Stimulated activated naive CD8-positive, alpha-beta T cell treated with anti-CD3 and anti-CD28 coated beads, Interleukin-15, amount 100 ng/mL, for 72 hours (primary cell): ENCODE measurements around the gene PLXNA3.

Source experiments
- ATAC-seq: fragments of 150-1000 bp; cut with Tn5 transposase; 2 replicates; pipeline ENCODE4 v1.10.0; 2021; ENCODE audit warnings: mild to moderate bottlenecking, moderate library complexity
- DNase-seq, 2 donors: peaks; one replicate each; pipeline ENCODE4 v3.0.0; 2021 to 2022
- H3K27ac Mint-ChIP-seq, 2 donors: one replicate each; pipeline ENCODE4 v1.8.0; 2022; ENCODE audit warnings: mild to moderate bottlenecking in 2 of 2, mixed read lengths in 2 of 2, moderate library complexity in 2 of 2
- H3K27me3 Mint-ChIP-seq: one replicate; pipeline ENCODE4 v1.8.0; 2022; ENCODE audit warnings: mixed read lengths
- H3K4me1 Mint-ChIP-seq: one replicate; pipeline ENCODE4 v1.8.0; 2022; ENCODE audit warnings: mild to moderate bottlenecking, mixed read lengths
- H3K4me3 Mint-ChIP-seq, 2 donors: one replicate each; pipeline ENCODE4 v1.8.0; 2022; ENCODE audit warnings: mild to moderate bottlenecking in 2 of 2, mixed read lengths in 2 of 2, moderate library complexity in 1 of 2
- H3K9me3 Mint-ChIP-seq, 2 donors: one replicate each; pipeline ENCODE4 v1.8.0; 2022; ENCODE audit warnings: mixed read lengths in 2 of 2

Gene PLXNA3

DNA sequence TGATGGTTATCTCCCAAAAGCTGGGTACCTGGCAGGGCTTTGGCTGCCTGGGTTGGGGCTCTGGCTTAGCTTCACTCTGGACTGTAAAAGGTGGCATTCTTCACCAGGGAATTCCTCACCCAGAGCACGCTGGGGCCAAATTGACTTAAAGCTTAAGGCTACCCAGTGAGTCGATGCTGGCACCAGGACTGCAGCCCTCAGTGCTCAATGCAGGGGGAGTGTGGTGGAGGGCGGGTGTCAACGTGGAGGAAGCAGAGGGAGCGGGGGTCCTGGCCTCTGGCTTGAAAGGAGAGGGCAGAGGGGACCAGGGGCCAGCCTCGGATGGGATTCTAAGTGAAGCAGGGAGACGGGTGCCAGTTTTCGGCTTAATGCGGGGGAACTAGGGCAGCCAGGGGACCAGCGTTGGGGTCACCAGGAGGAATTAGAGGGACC lies 14.6 kb upstream of the PLXNA3 start:
- ATAC-seq: peak; percentile 15

DNA sequence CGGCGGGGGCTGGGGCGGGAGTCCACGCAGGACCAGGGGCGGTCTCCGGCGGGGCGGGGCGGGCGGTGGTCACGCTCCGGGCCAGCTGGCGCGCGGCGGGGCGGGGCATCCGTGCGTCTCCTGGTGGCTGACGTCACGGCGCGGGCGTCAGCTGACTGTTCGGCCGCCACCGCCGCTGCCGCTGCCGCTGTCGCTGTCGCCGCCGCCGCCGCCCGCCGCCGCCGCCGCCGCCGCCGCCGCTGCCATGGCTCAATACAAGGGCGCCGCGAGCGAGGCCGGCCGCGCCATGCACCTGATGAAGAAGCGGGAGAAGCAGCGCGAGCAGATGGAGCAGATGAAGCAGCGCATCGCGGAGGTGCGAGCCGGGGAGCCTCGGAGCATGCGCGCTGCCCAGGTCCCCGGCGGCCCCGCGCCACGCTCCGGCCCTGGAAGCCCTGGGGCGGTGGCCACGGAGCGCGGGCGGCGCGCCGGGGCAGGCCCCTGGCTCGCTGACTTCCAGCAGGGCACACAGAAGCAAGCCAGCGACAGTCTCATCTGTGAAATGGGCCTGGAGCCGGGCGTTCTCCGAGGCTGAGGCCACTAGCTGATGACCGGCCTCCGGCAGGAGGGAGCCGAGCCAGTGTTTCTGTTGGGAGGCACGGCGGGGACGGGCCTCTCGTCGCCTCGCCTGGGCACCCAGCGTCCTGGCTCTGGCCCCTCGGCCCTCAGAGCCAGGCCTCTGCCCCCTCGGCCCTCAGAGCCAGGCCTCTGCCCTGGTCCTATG lies 13.9 kb upstream of the PLXNA3 start, which contains the start of gene FAM50A:
Gene FAM50A, plus strand, starts transcription at position 150 of the 763 bp plus-strand sequence. Its CDS starts 95 bp downstream, at position 245.
- Mint-ChIP-seq H3K4me3 (peak within 1 kb of the TSS; percentile 77 to 79), H3K27me3 (no peaks in the 10 kb centered on the region), H3K27ac (peak within 1 kb of the TSS; percentile 75 to 80), H3K4me1 (peaks cover 47% of the 10 kb centered on the region), H3K9me3 (no peaks in the 10 kb centered on the region)
- ATAC-seq: peak; percentile 84
- peak; percentile 56 to 58 for DNase-seq

More for the DNA sequence above, 14.6 kb upstream of the PLXNA3 start:
- peak overlapping the region; percentile 76 to 79 for H3K4me3 Mint-ChIP-seq
- DNase-seq: no peak
- peak overlapping the region in 1 of 2 donors; percentile 75 for H3K27ac Mint-ChIP-seq
- H3K27me3 Mint-ChIP-seq: no peaks in the 10 kb centered on the region
- H3K9me3 Mint-ChIP-seq: no peaks in the 10 kb centered on the region
- peaks cover 52% of the 10 kb centered on the region for H3K4me1 Mint-ChIP-seq

DNA sequence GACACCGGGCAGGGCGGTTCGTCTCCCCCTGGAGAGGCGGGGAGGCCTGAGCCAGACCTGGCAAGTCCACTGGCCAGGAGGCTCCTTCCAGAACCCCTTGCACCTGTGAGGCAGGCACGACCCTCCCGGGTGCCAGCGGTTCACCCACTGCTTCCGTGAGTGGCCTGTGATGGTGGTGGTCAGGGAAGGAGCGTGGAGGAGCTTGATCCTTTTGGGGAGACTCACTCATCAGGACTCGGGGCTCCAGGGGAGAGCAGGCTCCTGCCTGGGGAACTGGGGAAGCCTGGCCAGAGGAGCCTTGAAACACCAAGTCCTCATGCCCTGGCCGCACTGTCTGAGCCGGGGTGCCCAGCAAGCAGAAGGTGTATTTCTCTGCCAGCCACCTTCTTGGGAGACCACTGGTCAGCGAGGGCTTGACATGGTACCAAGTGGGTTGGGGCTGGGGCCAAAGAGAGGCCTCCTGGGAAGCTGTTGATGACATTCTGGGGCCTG lies 13.3 kb upstream of the PLXNA3 start:
- DNase-seq (no peak), ATAC-seq (no peak)
- Mint-ChIP-seq H3K4me3 (peak overlapping the region; percentile 44 to 59), H3K27ac (peak overlapping the region in 1 of 2 donors; percentile 27), H3K27me3 (no peaks in the 10 kb centered on the region), H3K4me1 (peaks cover 47% of the 10 kb centered on the region), H3K9me3 (no peaks in the 10 kb centered on the region)

DNA sequence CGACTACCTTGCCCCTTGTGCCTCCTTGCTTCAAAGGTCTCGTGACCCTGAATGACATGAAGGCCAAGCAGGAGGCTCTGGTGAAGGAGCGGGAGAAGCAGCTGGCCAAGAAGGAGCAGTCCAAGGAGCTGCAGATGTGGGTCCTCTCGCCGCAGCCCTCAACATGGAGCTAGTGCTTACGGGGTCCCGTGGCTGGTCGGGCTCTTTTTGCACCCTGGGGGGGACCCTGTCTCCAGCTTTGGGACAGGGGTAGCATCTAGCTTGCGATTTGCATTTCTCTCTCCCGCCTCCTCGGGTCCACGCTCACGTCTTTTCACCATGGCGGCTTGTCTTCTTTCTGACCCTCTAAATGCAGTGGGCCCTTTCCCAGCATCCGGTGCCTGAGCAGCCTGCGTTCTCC lies 12.3 kb upstream of the PLXNA3 start:
- DNase-seq (no peak), ATAC-seq (no peak)
- H3K9me3 Mint-ChIP-seq: no peaks in the 10 kb centered on the region
- H3K27me3 Mint-ChIP-seq: no peaks in the 10 kb centered on the region
- peak overlapping the region in 1 of 2 donors; percentile 90 for H3K27ac Mint-ChIP-seq
- peaks cover 38% of the 10 kb centered on the region for H3K4me1 Mint-ChIP-seq
- H3K4me3 Mint-ChIP-seq: peak overlapping the region; percentile 13 to 44

DNA sequence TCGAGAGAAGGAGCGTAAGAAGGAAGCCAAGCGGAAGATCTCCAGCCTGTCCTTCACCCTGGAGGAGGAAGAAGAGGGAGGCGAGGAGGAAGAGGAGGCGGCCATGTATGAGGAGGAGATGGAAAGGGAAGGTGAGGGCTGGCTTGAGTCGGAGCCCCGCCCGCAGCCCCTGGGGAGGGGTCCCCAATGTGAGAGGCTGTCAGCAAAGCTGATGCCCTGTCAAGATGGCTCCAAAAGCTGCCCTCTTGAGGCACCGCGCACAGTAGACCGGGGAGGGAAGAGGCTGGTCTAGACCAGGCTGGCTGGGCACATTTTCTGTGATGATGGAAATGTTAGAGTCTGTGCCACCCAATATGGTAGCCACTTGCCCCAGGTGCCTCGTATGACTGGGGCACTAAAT lies 11.7 kb upstream of the PLXNA3 start:
- H3K9me3 Mint-ChIP-seq: no peaks in the 10 kb centered on the region

DNA sequence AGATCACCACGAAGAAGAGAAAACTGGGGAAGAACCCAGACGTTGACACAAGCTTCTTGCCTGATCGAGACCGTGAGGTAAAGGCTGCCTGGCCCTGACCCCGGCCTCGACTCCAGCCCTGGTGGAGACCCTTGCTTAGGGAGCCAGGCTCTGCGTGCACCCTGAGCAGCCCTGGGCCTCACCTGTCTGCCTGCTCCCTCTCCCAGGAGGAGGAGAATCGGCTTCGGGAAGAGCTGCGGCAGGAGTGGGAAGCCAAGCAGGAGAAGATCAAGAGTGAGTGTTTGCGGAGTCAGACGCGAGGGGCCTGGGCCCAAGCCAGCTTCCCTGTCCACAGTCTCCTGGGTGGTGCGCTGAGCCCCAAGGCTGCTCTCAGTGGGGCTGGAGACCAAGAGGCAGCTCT lies 9.6 kb upstream of the PLXNA3 start:
- Mint-ChIP-seq H3K27me3 (no peaks in the 10 kb centered on the region), H3K4me3 (no peak overlapping the region), H3K9me3 (no peaks in the 10 kb centered on the region), H3K4me1 (peaks cover 20% of the 10 kb centered on the region), H3K27ac (no peak overlapping the region)
- DNase-seq (no peak), ATAC-seq (no peak)

More for the DNA sequence above, 11.7 kb upstream of the PLXNA3 start:
- no peaks in the 10 kb centered on the region for H3K27me3 Mint-ChIP-seq
- ATAC-seq: no peak
- no peak overlapping the region for H3K27ac Mint-ChIP-seq
- peaks cover 32% of the 10 kb centered on the region for H3K4me1 Mint-ChIP-seq
- peak overlapping the region in 1 of 2 donors; percentile 13 for H3K4me3 Mint-ChIP-seq
- DNase-seq: no peak

DNA sequence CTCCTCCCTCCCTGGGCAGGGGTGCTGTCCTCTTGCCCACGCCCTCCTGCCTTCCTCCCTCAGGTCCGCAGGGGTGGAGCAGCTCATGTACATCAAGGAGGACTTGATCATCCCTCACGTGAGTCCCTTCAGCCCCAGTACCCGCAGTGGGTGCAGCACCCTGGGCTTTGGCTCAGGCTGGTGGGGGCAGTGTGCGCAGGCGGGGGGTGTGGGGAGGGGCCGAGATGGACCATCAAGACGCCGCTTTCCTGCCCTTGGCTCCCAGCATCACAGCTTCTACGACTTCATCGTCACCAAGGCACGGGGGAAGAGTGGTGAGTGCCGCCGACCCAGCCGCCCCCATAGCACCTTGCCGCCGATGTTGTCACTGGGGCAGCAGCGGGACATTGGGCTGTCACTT lies 8.5 kb upstream of the PLXNA3 start:
- ATAC-seq (no peak), DNase-seq (no peak)
- Mint-ChIP-seq H3K4me1 (peaks cover 17% of the 10 kb centered on the region), H3K27ac (no peak overlapping the region), H3K27me3 (no peaks in the 10 kb centered on the region), H3K9me3 (no peaks in the 10 kb centered on the region), H3K4me3 (no peak overlapping the region)

DNA sequence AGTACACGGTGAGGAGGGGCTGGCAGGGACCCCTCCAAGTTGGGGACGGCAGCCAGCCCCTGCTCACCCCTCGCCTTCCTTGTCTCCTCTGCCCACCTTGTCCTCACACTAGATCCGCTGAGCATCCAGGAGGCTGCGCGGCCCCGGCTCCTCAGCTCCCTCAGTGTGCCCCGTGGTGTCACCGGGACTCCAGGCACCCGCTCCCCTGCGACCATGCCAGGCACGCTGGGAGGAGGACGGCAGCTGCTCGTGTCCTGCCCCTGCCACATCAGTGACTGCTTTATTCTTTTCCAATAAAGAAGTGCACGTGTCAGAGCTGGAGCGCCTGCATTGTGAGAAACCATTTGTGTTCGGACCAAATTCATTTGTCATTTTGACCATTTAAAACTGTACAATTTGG lies 7.8 kb upstream of the PLXNA3 start:
- Mint-ChIP-seq H3K27ac (no peak overlapping the region), H3K27me3 (no peaks in the 10 kb centered on the region)

DNA sequence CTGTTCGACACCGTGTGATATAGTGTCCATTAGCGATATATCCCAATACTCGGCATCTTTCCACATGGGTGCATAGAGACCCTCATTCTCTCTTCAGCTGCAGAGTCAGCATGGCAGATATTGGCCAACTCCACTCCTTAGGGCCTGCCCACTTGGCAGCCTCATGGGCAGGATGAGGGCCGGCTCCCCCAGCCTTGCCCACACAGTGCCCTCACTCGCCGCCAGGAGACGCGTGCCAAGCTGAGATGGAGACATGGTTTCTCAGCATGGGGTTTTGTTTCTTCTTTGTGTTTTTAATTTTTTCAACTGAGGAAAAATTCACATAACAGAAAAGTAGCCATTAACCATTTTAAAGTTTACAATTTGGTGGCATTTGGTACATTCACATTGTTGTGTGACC lies 5.3 kb upstream of the PLXNA3 start:
- H3K27me3 Mint-ChIP-seq: no peaks in the 10 kb centered on the region
- no peak overlapping the region for H3K4me3 Mint-ChIP-seq
- no peaks in the 10 kb centered on the region for H3K9me3 Mint-ChIP-seq
- H3K4me1 Mint-ChIP-seq: peaks cover 6% of the 10 kb centered on the region
- DNase-seq (no peak), ATAC-seq (no peak)
- H3K27ac Mint-ChIP-seq: no peak overlapping the region

More for the DNA sequence above, 7.8 kb upstream of the PLXNA3 start:
- ATAC-seq: no peak
- peaks cover 17% of the 10 kb centered on the region for H3K4me1 Mint-ChIP-seq
- no peak overlapping the region for H3K4me3 Mint-ChIP-seq
- DNase-seq: no peak
- H3K9me3 Mint-ChIP-seq: no peaks in the 10 kb centered on the region

DNA sequence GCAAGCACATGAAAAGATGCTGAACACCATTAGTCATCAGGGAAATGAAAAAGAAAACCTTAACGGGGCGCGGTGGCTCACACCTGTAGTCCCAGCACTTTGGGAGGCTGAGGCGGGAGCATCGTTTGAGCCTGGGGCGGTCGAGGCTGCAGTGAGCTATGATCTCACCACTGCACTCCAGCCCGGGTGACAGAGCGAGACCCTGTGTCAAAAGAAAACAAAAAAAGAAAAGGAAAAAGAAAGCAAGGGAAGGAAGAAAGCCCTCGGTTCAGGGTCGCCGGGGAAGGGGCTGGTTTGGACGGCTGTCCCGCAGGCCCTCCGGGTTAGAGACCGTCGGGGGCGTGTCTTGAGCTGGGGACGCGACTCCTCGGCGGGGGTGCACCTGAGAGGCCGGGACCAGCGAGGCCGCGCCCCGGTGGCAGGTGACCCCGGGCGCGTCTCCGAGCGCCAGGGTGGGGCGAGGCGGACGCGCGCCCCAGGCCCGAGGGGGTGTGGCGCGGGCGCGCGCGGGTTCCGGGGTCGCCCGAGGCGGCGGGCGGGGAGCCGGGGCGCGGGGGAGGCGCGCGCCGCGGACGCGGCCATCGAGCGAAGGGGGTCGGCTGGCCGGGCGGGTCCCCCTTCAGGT lies 478 bp upstream of the PLXNA3 start:
- H3K4me3 Mint-ChIP-seq: peak overlapping the region; percentile 88 to 89
- H3K27me3 Mint-ChIP-seq: no peaks in the 10 kb centered on the region
- ATAC-seq (peak; percentile 73), DNase-seq (peak; percentile 58 to 66)
- peaks cover 32% of the 10 kb centered on the region for H3K4me1 Mint-ChIP-seq
- H3K9me3 Mint-ChIP-seq: no peaks in the 10 kb centered on the region
- H3K27ac Mint-ChIP-seq: peak overlapping the region; percentile 87 to 97

DNA sequence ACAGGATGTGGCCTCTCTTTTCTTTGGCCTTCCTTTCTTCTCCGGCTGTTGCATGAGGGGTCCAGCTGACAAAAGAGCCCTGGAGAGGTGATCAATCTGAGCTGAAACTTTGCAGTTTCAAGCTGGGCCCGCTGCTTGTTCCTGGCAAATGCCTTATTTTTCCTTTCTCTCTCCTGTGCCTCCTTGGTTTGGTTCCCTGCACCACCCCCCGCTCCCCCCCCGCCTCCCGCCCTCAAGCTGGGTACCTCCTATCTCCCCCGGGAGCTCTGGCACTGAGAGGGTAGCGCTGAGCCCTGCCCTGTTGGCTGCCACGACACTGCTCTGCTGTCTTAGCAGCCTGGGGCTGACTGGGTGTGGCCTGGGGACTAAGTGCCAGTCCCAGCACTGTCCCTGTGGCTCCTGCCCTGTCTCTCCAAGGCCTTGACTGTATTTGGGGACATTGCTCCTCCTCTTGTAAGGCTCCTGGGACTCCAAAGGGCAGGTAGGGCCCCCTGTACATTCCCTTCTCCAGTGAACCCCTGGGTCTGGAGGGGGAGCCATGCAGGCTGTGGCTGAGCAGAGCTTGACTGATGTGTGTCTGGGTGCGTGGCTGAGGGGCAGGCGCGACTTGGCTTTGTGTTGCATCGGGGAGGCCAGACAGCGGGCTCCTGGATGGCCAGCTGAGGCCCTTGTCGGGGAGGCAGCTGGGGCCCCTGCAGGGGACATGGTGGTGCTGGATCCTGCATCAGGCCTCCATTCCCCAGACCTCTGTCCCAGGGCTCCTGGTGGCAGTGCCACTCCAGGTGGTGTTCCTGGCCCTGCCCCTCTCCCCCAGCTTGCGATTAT lies 1.1 kb downstream of the PLXNA3 start:
- DNase-seq (no peak), ATAC-seq (peak; percentile 60)
- peaks cover 32% of the 10 kb centered on the region for H3K4me1 Mint-ChIP-seq
- peak overlapping the region; percentile 85 to 86 for H3K4me3 Mint-ChIP-seq
- peak overlapping the region; percentile 81 to 91 for H3K27ac Mint-ChIP-seq
- H3K9me3 Mint-ChIP-seq: no peaks in the 10 kb centered on the region
- no peaks in the 10 kb centered on the region for H3K27me3 Mint-ChIP-seq

DNA sequence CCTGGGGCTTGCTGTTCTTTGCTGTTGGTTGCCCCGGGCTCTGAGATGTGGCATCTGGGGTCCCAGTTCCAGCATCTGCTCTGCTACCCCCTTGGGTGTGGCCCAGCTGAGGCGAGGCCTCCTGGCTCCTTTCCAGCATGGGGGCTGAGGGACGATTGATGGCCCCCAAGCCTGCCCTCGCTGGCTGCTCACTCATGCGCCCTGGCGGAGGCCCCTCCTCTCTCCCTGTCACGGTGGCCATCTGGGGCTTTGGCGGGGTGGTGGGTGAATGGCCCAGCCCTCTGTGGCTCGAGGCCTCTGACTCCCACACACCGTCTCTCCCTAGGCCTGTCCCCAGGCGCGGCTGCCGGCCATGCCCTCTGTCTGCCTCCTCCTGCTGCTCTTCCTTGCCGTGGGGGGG lies 1.8 kb downstream of the PLXNA3 start:
- no peak for ATAC-seq
- H3K9me3 Mint-ChIP-seq: no peaks in the 10 kb centered on the region
- DNase-seq: no peak

DNA sequence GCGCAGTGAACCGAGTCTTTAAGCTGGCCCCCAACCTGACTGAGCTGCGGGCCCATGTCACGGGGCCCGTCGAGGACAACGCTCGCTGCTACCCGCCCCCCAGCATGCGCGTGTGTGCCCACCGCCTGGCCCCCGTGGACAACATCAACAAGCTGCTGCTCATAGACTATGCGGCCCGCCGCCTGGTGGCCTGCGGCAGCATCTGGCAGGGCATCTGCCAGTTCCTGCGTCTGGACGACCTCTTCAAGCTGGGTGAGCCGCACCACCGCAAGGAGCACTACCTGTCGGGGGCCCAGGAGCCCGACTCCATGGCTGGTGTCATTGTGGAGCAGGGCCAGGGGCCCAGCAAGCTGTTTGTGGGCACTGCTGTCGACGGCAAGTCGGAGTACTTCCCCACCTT lies 2.2 kb downstream of the PLXNA3 start:
- no peak overlapping the region for H3K27ac Mint-ChIP-seq
- ATAC-seq: no peak
- peak overlapping the region; percentile 85 to 86 for H3K4me3 Mint-ChIP-seq
- no peaks in the 10 kb centered on the region for H3K9me3 Mint-ChIP-seq
- no peak for DNase-seq
- H3K4me1 Mint-ChIP-seq: peaks cover 32% of the 10 kb centered on the region
- H3K27me3 Mint-ChIP-seq: no peaks in the 10 kb centered on the region

More for the DNA sequence above, 1.8 kb downstream of the PLXNA3 start:
- H3K27me3 Mint-ChIP-seq: no peaks in the 10 kb centered on the region
- H3K27ac Mint-ChIP-seq: no peak overlapping the region
- peaks cover 32% of the 10 kb centered on the region for H3K4me1 Mint-ChIP-seq
- H3K4me3 Mint-ChIP-seq: peak overlapping the region; percentile 85 to 86

DNA sequence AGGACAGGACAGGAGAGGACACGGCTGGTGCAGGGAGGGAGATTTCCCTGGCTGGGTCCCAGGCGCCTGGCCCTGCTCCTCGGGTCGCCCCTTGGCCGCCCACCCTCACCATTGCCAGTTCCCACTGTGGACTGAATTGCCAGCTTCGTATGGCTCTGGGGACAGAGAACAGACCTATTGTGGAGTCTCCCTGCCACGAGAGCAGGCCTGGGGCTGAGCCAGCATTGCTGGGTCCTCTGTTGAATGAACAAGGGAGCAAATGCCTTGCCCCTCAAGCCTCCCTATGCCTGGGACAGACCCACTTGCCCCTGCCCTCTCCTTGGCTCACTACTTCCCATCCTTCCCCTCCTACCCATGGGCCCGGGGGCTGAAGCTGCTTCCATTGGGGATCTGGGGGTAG lies 4.3 kb downstream of the PLXNA3 start:
- H3K27me3 Mint-ChIP-seq: no peaks in the 10 kb centered on the region

DNA sequence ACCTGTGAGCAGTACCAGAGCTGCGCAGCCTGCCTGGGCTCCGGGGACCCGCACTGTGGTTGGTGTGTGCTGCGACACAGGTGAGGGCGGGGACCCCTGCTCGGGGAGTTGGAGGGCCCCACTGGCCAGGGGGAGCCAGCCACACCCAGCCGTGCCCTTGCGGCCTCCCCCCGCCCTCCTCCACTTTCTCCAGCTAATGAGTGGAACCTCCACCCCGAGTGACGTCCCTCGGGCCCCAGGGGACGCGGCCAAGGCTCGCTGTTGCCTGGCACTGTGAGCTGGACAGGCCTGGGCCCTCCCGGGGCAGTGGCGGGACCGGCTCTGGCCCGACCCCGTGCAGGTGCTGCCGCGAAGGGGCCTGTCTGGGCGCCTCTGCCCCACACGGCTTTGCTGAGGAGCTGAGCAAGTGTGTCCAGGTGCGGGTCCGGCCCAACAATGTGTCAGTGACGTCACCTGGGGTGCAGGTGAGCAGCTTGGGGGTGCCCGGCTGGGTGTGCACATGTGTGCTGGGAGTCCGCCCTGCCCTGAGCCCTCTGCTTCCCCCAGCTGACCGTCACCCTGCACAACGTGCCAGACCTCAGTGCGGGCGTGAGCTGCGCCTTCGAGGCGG lies 5.6 kb downstream of the PLXNA3 start:
- Mint-ChIP-seq H3K4me3 (no peak overlapping the region), H3K4me1 (peaks cover 26% of the 10 kb centered on the region), H3K9me3 (no peaks in the 10 kb centered on the region), H3K27me3 (no peaks in the 10 kb centered on the region), H3K27ac (no peak overlapping the region)
- ATAC-seq (no peak), DNase-seq (no peak)

More for the DNA sequence above, 4.3 kb downstream of the PLXNA3 start:
- DNase-seq (no peak), ATAC-seq (no peak)
- Mint-ChIP-seq H3K27ac (no peak overlapping the region), H3K4me1 (peaks cover 27% of the 10 kb centered on the region), H3K4me3 (no peak overlapping the region), H3K9me3 (no peaks in the 10 kb centered on the region)
